Heart left ventricle (tissue), 16 donors: ENCODE results near the gene ZNF71. TPM values are rescaled to one million over a fixed set of nuclear protein-coding genes. Genes with fewer than 3 reads are reported as not detected.

ENCODE experiments used
- ATAC-seq, 4 donors: fragments of 200-7000 bp; cut with Tn5 transposase; one replicate each; pipeline ENCODE4 v1.9.1; 2020 to 2022; ENCODE audit warnings: moderate library complexity in 4 of 4, mild to moderate bottlenecking in 3 of 4, moderate number of reproducible peaks in 1 of 4
- DNase-seq, 5 donors: peaks; one replicate each; pipeline ENCODE4 v3.0.0-alpha.2; 2020
- H3K27ac ChIP-seq, 12 donors: fragments of 200-600 bp; sonication (generic) in 4 of 12; one replicate each; pipeline versions ENCODE4 v1.5.0 to v1.8.0; 2016 to 2022; ENCODE audit warnings: mild to moderate bottlenecking in 2 of 12
- H3K27me3 ChIP-seq, 9 donors: fragments of 200-600 bp; sonication (generic) in 2 of 9; one replicate each; pipeline versions ENCODE4 v1.5.1 to v1.8.0; 2016 to 2022; ENCODE audit warnings: mild to moderate bottlenecking in 3 of 9
- H3K36me3 ChIP-seq, 9 donors: fragments of 200-600 bp; sonication (generic) in 2 of 9; one replicate each; pipeline versions ENCODE4 v1.5.0 to v1.8.0; 2018 to 2022; ENCODE audit warnings: mild to moderate bottlenecking in 2 of 9
- H3K4me1 ChIP-seq, 12 donors: fragments of 200-600 bp; sonication (generic) in 4 of 12; one replicate each; pipeline versions ENCODE4 v1.5.0 to v1.8.0; 2016 to 2022; ENCODE audit warnings: mild to moderate bottlenecking in 3 of 12
- H3K4me3 ChIP-seq, 12 donors: fragments of 200-600 bp; sonication (generic) in 4 of 12; one replicate each; pipeline versions ENCODE4 v1.5.0 to v1.8.0; 2017 to 2022; ENCODE audit warnings: mild to moderate bottlenecking in 9 of 12, moderate library complexity in 4 of 12
- H3K9me3 ChIP-seq, 12 donors: fragments of 200-600 bp; sonication (generic) in 4 of 12; one replicate each; pipeline versions ENCODE4 v1.5.0 to v1.8.0; 2016 to 2022; ENCODE audit warnings: mild to moderate bottlenecking in 1 of 12
- CTCF ChIP-seq, 12 donors: fragments of 200-600 bp; sonication (generic) in 4 of 12; IDR thresholded peaks; one replicate each; pipeline versions ENCODE4 v1.5.0 to v1.8.0; 2018 to 2022; ENCODE audit warnings: antibody characterized with exemption in 12 of 12, mild to moderate bottlenecking in 5 of 12
- POLR2A ChIP-seq, 2 donors: fragments of 450-650 bp; IDR thresholded peaks; one replicate each; pipeline ENCODE4 v1.6.1; 2017; ENCODE audit warnings: antibody characterized with exemption in 2 of 2, mild to moderate bottlenecking in 2 of 2, moderate library complexity in 2 of 2
- WGBS, 4 donors: extraction: QIAGEN DNeasy Blood & Tissue Kit in 2 of 4; methylation state at CpG; one replicate each; pipeline versions ENCODE4 v1.1.5 to v1.1.7; 2013 to 2018; 5-methylcytosine and 5-hydroxymethylcytosine counted together
- intact Hi-C, 10 donors: fragments of 100-400 bp; cut with DNase I; formaldehyde crosslinking; loops; one replicate each; pipeline versions ENCODE4 v1.11.1 to v1.14.2; 2022
- polyA plus RNA-seq, 2 donors: library from polyadenylated mRNA; stranded (reverse); fragments of 200-250 nt; gene quantifications; one replicate each; pipeline ENCODE4 v1.2.3, GENCODE V29; 2013
- total RNA-seq, 9 donors: library from RNA; depleted of rRNA in 2 of 9; stranded (reverse); fragments of >200 nt in 2 of 9; fragmentation: NEBNext Ultra II Directional in 3 of 9; extraction: Animal tissue kit (Norgen Biotek cat#: 25700) in 3 of 9; gene quantifications; one replicate each; pipeline versions ENCODE4 v1.1.0 to v1.2.4, GENCODE V29; 2016 to 2023
- donor health status: ischemic (EF 13 %, LVEDD 7.1; RV severe dilation, severe dysfunction).
- donor health status: healthy with polysubstance abuse.
- donor health status: DM: no; HTN: yes; CAD: no.
- donor health status: DM: no; HTN: no; CAD: no.
- donor health status: ischemic (EF 25% LVEDD 6.9; RV normal size, moderate dysfunction).
- donor health status: ischemic (EF 25% LVEDD 5.7; RV mildly dilated, moderate dysfunction).
- donor health status: healthy.
- donor health status: DM: yes; HTN: yes; CAD: no.
- donor health status: ischemic (EF 35%, LVEDD 5.7; RV mildly dilated, moderate dysfunction).
- donor health status: nonischemic (EF 11% LVEDD 7.7; RV severe dilation, severe dysfunction).
- donor health status: DM: yes; HTN: yes; CAD: no.
- donor health status: PGD.
- donor health status: ischemic (EF 29% LVEDD 5.4; RV normal size, mild dysfunction).
- donor health status: nonischemic (EF 23%, LVEDD 6.1; RV moderate dilation, normal function).

ZNF71 gene
- total and polyA plus RNA-seq, 11 donors = 3.6 to 15.3 (median 7.1) TPM

DNA sequence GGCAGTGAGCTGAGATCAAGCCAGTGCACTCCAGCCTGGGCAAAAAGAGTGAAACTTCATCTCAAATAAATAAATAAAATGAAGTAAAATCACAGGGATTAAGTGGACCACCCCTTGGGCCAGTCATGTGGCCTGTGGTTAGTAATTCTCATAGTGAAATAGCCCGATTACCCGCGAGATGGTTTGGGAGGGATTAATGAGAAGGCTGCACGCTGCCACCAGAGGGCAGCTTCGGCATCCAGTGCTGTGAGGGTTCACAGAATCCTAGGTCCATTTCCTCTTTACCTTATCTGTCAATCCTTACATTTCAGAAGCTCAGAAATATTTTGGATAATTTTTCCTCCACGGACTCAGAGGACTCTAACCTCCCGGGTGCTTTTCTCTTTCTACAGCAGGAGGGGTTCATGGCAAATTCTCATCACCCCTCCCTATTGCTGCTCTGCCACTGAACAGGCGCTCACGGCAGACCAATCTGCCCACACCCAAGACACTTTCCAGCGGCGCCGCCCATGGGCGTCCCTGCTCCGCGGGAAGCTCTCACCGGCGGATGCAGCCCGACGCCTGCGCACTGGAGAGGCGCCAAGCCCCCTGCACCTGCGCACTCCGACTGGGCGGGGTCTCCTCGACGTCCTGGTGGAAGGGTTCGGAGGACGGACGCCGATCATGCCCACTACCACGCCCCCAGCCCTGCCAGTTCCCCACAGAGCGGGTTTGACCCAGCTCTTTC lies 65.4 kb downstream of the ZNF71 start:
- Histone ChIP-seq H3K27me3 (no peaks in the 10 kb centered on the region), H3K4me3 (peak overlapping the region in 10 of 12 donors; percentile 1 to 30 (median 22)), H3K27ac (no peak overlapping the region), H3K36me3 (peaks cover 0 to 34% (median 19%) of the 10 kb centered on the region in 9 donors), H3K9me3 (peaks cover 0 to 37% (median 0%) of the 10 kb centered on the region in 12 donors), H3K4me1 (peaks cover 0 to 10% (median 3%) of the 10 kb centered on the region in 12 donors)
- peak; percentile 17 to 80 (median 58) for DNase-seq
- ATAC-seq = peak; percentile 20 to 82 (median 75)
- intact Hi-C loops = loop anchor here in 1 of 10 donors (5.0 to 10.0 kb wide), 2 partner anchors 57 to 156 kb away; partner anchors contain the start of gene ZNF471
- TF ChIP-seq POLR2A (IDR thresholded peaks at IDR 0.05) (no peak), CTCF (IDR thresholded peaks at IDR 0.05) (peak; percentile 26 to 62 (median 46))
- WGBS, 4 donors = 12 to 18% (median 15%) methylated on average over 27 to 32 of the region's 32 CpGs

GRCh38 chr19:56661248-56661647 lies 66.1 kb downstream of the ZNF71 start:
- H3K27ac ChIP-seq = no peak overlapping the region
- ATAC-seq (no peak), DNase-seq (no peak)
- WGBS, 4 donors = 92 to 95% (median 94%) methylated on average over 3 of the region's 3 CpGs
- peaks cover 0 to 34% (median 19%) of the 10 kb centered on the region in 9 donors for H3K36me3 ChIP-seq
- peaks cover 0 to 33% (median 0%) of the 10 kb centered on the region in 12 donors for H3K9me3 ChIP-seq
- H3K27me3 ChIP-seq = no peaks in the 10 kb centered on the region
- TF ChIP-seq CTCF (IDR thresholded peaks at IDR 0.05) (no peak), POLR2A (IDR thresholded peaks at IDR 0.05) (no peak)
- peaks cover 0 to 10% (median 3%) of the 10 kb centered on the region in 12 donors for H3K4me1 ChIP-seq
- intact Hi-C loops = loop anchor here in 1 of 10 donors (5.0 to 10.0 kb wide), 2 partner anchors 56 to 156 kb away; partner anchors contain the start of gene ZNF471
- no peak overlapping the region for H3K4me3 ChIP-seq

GRCh38 chr19:56663931-56664500 lies 68.9 kb downstream of the ZNF71 start:
- WGBS, 4 donors = 85 to 93% (median 87%) methylated on average over 58 to 60 of the region's 60 CpGs
- Histone ChIP-seq H3K4me1 (peaks cover 0 to 10% (median 3%) of the 10 kb centered on the region in 12 donors), H3K36me3 (peaks cover 0 to 34% (median 19%) of the 10 kb centered on the region in 9 donors), H3K4me3 (no peak overlapping the region), H3K27ac (no peak overlapping the region), H3K27me3 (no peaks in the 10 kb centered on the region), H3K9me3 (peaks cover 0 to 27% (median 0%) of the 10 kb centered on the region in 12 donors)
- intact Hi-C loops = loop anchor here in 1 of 10 donors (5.0 to 10.0 kb wide), 2 partner anchors 53 to 159 kb away; partner anchors contain the start of gene ZNF471
- no peak for TF ChIP-seq POLR2A (IDR thresholded peaks at IDR 0.05)
- TF ChIP-seq CTCF (IDR thresholded peaks at IDR 0.05) = no peak
- ATAC-seq (peak in 1 of 4 donors; percentile 11), DNase-seq (no peak)

DNA sequence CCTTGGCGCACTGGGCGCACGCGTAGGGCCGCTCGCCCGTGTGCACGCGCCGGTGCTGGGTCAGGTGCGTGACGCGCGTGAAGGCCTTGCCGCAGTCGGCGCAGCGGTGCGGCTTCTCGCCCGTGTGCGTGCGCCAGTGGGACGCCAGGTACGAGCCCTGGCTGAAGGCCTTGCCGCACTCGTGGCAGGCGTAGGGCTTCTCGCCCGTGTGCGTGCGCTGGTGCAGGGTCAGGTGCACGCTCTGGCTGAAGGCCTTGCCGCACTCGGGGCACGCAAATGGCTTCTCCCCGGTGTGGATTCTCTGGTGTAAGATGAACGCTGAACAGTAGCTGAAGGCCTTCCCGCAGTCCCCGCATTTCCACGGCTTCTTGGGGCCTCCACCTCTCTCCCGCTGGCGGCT lies 69.4 kb downstream of the ZNF71 start:
- intact Hi-C loops = loop anchor here in 1 of 10 donors (5.0 to 10.0 kb wide), 2 partner anchors 53 to 160 kb away; partner anchors contain the start of gene ZNF471
- TF ChIP-seq POLR2A (IDR thresholded peaks at IDR 0.05) (no peak), CTCF (IDR thresholded peaks at IDR 0.05) (no peak)
- H3K4me3 ChIP-seq = no peak overlapping the region
- WGBS, 4 donors = 85 to 91% (median 87%) methylated on average over 26 to 43 of the region's 43 CpGs
- peaks cover 0 to 27% (median 0%) of the 10 kb centered on the region in 12 donors for H3K9me3 ChIP-seq
- no peak overlapping the region for H3K27ac ChIP-seq
- H3K36me3 ChIP-seq = peaks cover 0 to 34% (median 19%) of the 10 kb centered on the region in 9 donors
- ATAC-seq (peak in 1 of 4 donors; percentile 8), DNase-seq (no peak)
- H3K4me1 ChIP-seq = peaks cover 0 to 10% (median 3%) of the 10 kb centered on the region in 12 donors
- H3K27me3 ChIP-seq = no peaks in the 10 kb centered on the region
